H1 (cell line): Measurements from ENCODE around the gene MAGEB3. TPM values are rescaled to one million over a fixed set of nuclear protein-coding genes. Genes with fewer than 3 reads are reported as not detected.

Source experiments
- CTCF ChIA-PET: fragments of 300-600 bp; sonication (Branson Sonifier 250); formaldehyde crosslinking; loops from one replicate; lab custom pipeline; 2021; ENCODE audit not compliant: partially characterized antibody; lab: Charles Lee
- POLR2A ChIA-PET: fragments of 300-600 bp; sonication (Branson Sonifier 250); formaldehyde crosslinking; loops from one replicate; lab custom pipeline; 2021; ENCODE audit warnings: inconsistent platforms; ENCODE audit not compliant: partially characterized antibody; lab: Charles Lee
- DNase-seq, 2 experiments: peaks; one replicate each; pipeline versions ENCODE4 v3.0.0 to v3.0.0-alpha.2; 2010 to 2022; ENCODE audit warnings: low spot score in 2 of 2, low read depth in 1 of 2, mixed read lengths in 1 of 2
- FAIRE-seq: peaks from 2 replicates; lab custom pipeline; 2011; peaks lifted over from hg19 to GRCh38; lab: Jason Lieb, UNC
- H2AFZ ChIP-seq: 2 replicates; pipeline ENCODE4 v1.8.1; 2012; ENCODE audit warnings: low read length, inconsistent platforms
- H2AK5ac ChIP-seq: 2 replicates; pipeline ENCODE4 v1.6.1; 2013; ENCODE audit warnings: low read depth, low read length
- H2BK120ac ChIP-seq: replicated peaks from 2 replicates; pipeline ENCODE3; 2013; ENCODE audit warnings: low read depth, low read length, inconsistent platforms
- H2BK12ac ChIP-seq: 2 replicates; pipeline ENCODE4 v1.6.1; 2013; ENCODE audit warnings: low read depth, low read length
- H2BK15ac ChIP-seq: 2 replicates; pipeline ENCODE4 v1.6.1; 2013; ENCODE audit warnings: low read length
- H2BK20ac ChIP-seq: 2 replicates; pipeline ENCODE4 v1.6.1; 2013; ENCODE audit warnings: low read length
- H2BK5ac ChIP-seq: 2 replicates; pipeline ENCODE4 v1.6.1; 2013; ENCODE audit warnings: low read depth, low read length
- H3K14ac ChIP-seq: 2 replicates; pipeline ENCODE4 v1.6.1; 2013; ENCODE audit warnings: inconsistent platforms; ENCODE audit not compliant: insufficient read length
- H3K18ac ChIP-seq: 2 replicates; pipeline ENCODE4 v1.6.1; 2013; ENCODE audit warnings: low read length; ENCODE audit errors: extremely low read depth
- H3K23ac ChIP-seq: 2 replicates; pipeline ENCODE4 v1.6.1; 2013; ENCODE audit warnings: inconsistent platforms; ENCODE audit not compliant: insufficient read length
- H3K23me2 ChIP-seq: 2 replicates; pipeline ENCODE4 v1.6.1; 2013; ENCODE audit warnings: low read depth, low read length
- H3K27ac ChIP-seq: 2 replicates; pipeline ENCODE4 v1.6.1; 2011; ENCODE audit warnings: low read depth, low read length, inconsistent platforms
- H3K27me3 ChIP-seq, 4 experiments: replicated peaks in 1 of 4; 1 replicate in 1 of 4; 2 replicates in 3 of 4; pipeline versions ENCODE4 v1.6.1 to v1.8.1; 2011 to 2013; ENCODE audit warnings: low read length in 3 of 4, mild to moderate bottlenecking in 3 of 4, inconsistent platforms in 2 of 4, mixed read lengths in 2 of 4, moderate library complexity in 1 of 4; ENCODE audit not compliant: control insufficient read depth in 3 of 4, insufficient read depth in 3 of 4; ENCODE audit errors: extremely low read depth in 1 of 4
- H3K36me3 ChIP-seq, 4 experiments: 2 replicates each; pipeline versions ENCODE4 v1.6.1 to v1.8.1; 2011 to 2013; ENCODE audit warnings: mild to moderate bottlenecking in 4 of 4, low read length in 3 of 4, moderate library complexity in 2 of 4, control low read depth in 1 of 4, inconsistent platforms in 1 of 4; ENCODE audit not compliant: insufficient read depth in 4 of 4, control insufficient read depth in 2 of 4
- H3K4ac ChIP-seq: replicated peaks from 2 replicates; pipeline ENCODE3; 2013; ENCODE audit warnings: low read length, low read depth, mixed read lengths, inconsistent platforms; ENCODE audit not compliant: insufficient read length
- H3K4me1 ChIP-seq, 4 experiments: replicated peaks in 1 of 4; 1 replicate in 1 of 4; 2 replicates in 3 of 4; pipeline versions ENCODE4 v1.6.1 to v1.8.1; 2011 to 2013; ENCODE audit warnings: low read length in 3 of 4, inconsistent platforms in 2 of 4, mixed read lengths in 1 of 4; ENCODE audit not compliant: insufficient read depth in 4 of 4, control insufficient read depth in 3 of 4
- H3K4me2 ChIP-seq, 2 experiments: 2 replicates each; pipeline versions ENCODE4 v1.6.1 to v1.8.1; 2011 to 2013; ENCODE audit warnings: low read depth in 2 of 2, low read length in 2 of 2, control low read depth in 1 of 2, inconsistent platforms in 1 of 2, mild to moderate bottlenecking in 1 of 2; ENCODE audit not compliant: insufficient read depth in 1 of 2
- H3K4me3 ChIP-seq, 4 experiments: fragments of 200-600, 300-600 bp in 1 of 4; sonication (generic), shearing (Covaris generic), sonication (Bioruptor Twin) in 1 of 4; 2 replicates each; pipeline versions ENCODE4 v1.5.1 to v1.8.1; 2011 to 2016; ENCODE audit warnings: low read length in 4 of 4, low read depth in 3 of 4, control low read depth in 2 of 4, inconsistent platforms in 2 of 4, mild to moderate bottlenecking in 2 of 4, mixed read lengths in 1 of 4, moderate library complexity in 1 of 4; ENCODE audit not compliant: insufficient read depth in 2 of 4; ENCODE audit errors: extremely low read depth in 1 of 4
- H3K56ac ChIP-seq: replicated peaks from 2 replicates; pipeline ENCODE3; 2013; ENCODE audit warnings: low read depth, mild to moderate bottlenecking, mixed read lengths, low read length, inconsistent platforms; ENCODE audit not compliant: insufficient read length
- H3K79me1 ChIP-seq: 2 replicates; pipeline ENCODE4 v1.6.1; 2013; ENCODE audit warnings: low read depth, low read length, control low read depth
- H3K79me2 ChIP-seq, 2 experiments: 2 replicates each; pipeline versions ENCODE4 v1.6.1 to v1.8.1; 2012 to 2013; ENCODE audit warnings: low read length in 2 of 2, mild to moderate bottlenecking in 2 of 2, inconsistent platforms in 1 of 2; ENCODE audit not compliant: insufficient read depth in 2 of 2, control insufficient read depth in 1 of 2
- H3K9ac ChIP-seq, 4 experiments: replicated peaks in 1 of 4; 1 replicate in 1 of 4; 2 replicates in 3 of 4; pipeline versions ENCODE4 v1.6.1 to v1.8.1; 2011 to 2013; ENCODE audit warnings: low read depth in 3 of 4, low read length in 3 of 4, control low read depth in 2 of 4, mild to moderate bottlenecking in 2 of 4, moderate library complexity in 2 of 4, inconsistent platforms in 1 of 4; ENCODE audit errors: extremely low read depth in 1 of 4
- H3K9me3 ChIP-seq, 2 experiments: 2 replicates each; pipeline versions ENCODE4 v1.6.1 to v1.8.1; 2012 to 2013; ENCODE audit warnings: mild to moderate bottlenecking in 2 of 2, moderate library complexity in 2 of 2, control low read depth in 1 of 2, inconsistent platforms in 1 of 2, low read depth in 1 of 2, low read length in 1 of 2, mixed read lengths in 1 of 2; ENCODE audit not compliant: insufficient read depth in 2 of 2
- H4K20me1 ChIP-seq, 2 experiments: replicated peaks in 1 of 2; 2 replicates each; pipeline versions ENCODE3 to v1.8.1; 2011 to 2013; ENCODE audit warnings: inconsistent platforms in 2 of 2, low read length in 2 of 2, mild to moderate bottlenecking in 1 of 2; ENCODE audit not compliant: insufficient read depth in 2 of 2, control insufficient read depth in 1 of 2
- H4K5ac ChIP-seq: 2 replicates; pipeline ENCODE4 v1.6.1; 2013; ENCODE audit warnings: low read length, low read depth, mixed read lengths, inconsistent platforms; ENCODE audit not compliant: insufficient read length
- H4K8ac ChIP-seq: 2 replicates; pipeline ENCODE4 v1.8.0; 2013; ENCODE audit warnings: mild to moderate bottlenecking, moderate library complexity, low read length, inconsistent platforms; ENCODE audit not compliant: insufficient read depth; ENCODE audit errors: extremely low read depth
- H4K91ac ChIP-seq: replicated peaks from 2 replicates; pipeline ENCODE3; 2013; ENCODE audit warnings: low read length, mixed read lengths, inconsistent platforms; ENCODE audit not compliant: insufficient read length
- RNF2 ChIP-seq: fragments of 200-900, 300-1000 bp; sonication (generic); IDR thresholded peaks from 2 replicates; pipeline ENCODE4 v1.7.1; 2016; ENCODE audit warnings: borderline replicate concordance, low read depth, mild to moderate bottlenecking, antibody characterized with exemption, low read length; ENCODE audit not compliant: poor library complexity, severe bottlenecking; ENCODE audit errors: missing control alignments
- WGBS, 2 experiments: shearing (Covaris generic) in 1 of 2; methylation state at CpG; one replicate each; pipeline versions ENCODE4 v1.1.6 to v1.1.7; 2013 to 2015; ENCODE audit warnings: low lambda C conversion rate in 2 of 2, mixed read lengths in 2 of 2, inconsistent platforms in 1 of 2, low coverage in 1 of 2, missing lambda C conversion rate in 1 of 2; ENCODE audit not compliant: insufficient replicate concordance in 2 of 2, insufficient coverage in 1 of 2, insufficient read length in 1 of 2; ENCODE audit errors: extremely low coverage in 1 of 2, missing lambda C conversion rate in 1 of 2; 5-methylcytosine and 5-hydroxymethylcytosine counted together
- polyA plus RNA-seq, 7 experiments: library from polyadenylated mRNA; depleted of rRNA in 3 of 7; stranded (reverse) in 5 of 7; unstranded in 2 of 7; fragments of >200 nt in 5 of 7; fragments of 200-250 nt in 2 of 7; gene quantifications; 1 replicate in 5 of 7; 2 replicates in 1 of 7; 4 replicates in 1 of 7; pipeline versions ENCODE4 v1.2.1 to v1.2.3, GENCODE V29; 2011 to 2013; ENCODE audit warnings: missing spikeins in 2 of 7, mixed read lengths in 2 of 7
- total RNA-seq: library from RNA; stranded (reverse); fragmentation: NEBNext Ultra II Directional; extraction: Animal tissue kit (Norgen Biotek cat#: 25700); gene quantifications from 2 replicates; pipeline ENCODE4 v1.2.1, GENCODE V29; 2021

The MAGEB3 gene
- total and polyA plus RNA-seq, 2 of the 8 experiments (the other 6 are each of a cell fraction or from before 2014, with no cell fraction given) = not detected

DNA sequence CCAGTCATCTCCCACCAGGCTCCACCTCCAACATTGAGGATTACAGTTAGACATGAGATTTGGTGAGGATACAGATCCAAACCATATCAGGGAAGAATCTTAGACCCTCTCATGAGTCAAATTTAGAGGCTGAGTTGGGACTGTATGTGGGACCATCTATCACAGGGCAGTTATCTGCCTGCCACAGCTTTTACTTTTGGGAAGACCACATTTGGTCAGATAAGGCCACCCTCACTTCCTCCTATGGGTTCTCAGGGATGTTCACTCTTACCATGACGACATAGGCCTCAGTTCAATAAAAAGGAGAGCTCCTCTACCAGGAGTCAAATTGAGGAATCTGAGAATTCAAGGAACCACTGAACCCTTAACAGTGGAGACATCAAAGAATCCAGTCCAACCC, 13.0 kb upstream of the MAGEB3 start:
- Histone ChIP-seq H4K91ac (no peak overlapping the region), H2BK15ac (no peak overlapping the region), H3K23me2 (no peaks in the 10 kb centered on the region), H2AFZ (no peak overlapping the region), H3K79me2 (no peaks in the 10 kb centered on the region), H3K36me3 (no peaks in the 10 kb centered on the region), H2BK12ac (no peak overlapping the region), H3K18ac (no peak overlapping the region), H3K4me3 (no peak overlapping the region), H2AK5ac (no peak overlapping the region), H3K9me3 (no peaks in the 10 kb centered on the region; a peak in 1 of 4 replicates), H2BK5ac (no peak overlapping the region), H4K20me1 (no peaks in the 10 kb centered on the region), H4K5ac (no peak overlapping the region), H3K4ac (no peak overlapping the region), H3K4me2 (no peak overlapping the region), H3K9ac (no peak overlapping the region), H3K56ac (no peak overlapping the region), H2BK20ac (no peak overlapping the region), H3K27me3 (no peaks in the 10 kb centered on the region), H4K8ac (no peak overlapping the region), H3K27ac (no peak overlapping the region), H3K79me1 (no peaks in the 10 kb centered on the region), H2BK120ac (no peak overlapping the region), H3K14ac (no peak overlapping the region), H3K4me1 (peaks cover 0 to 9% (median 0%) of the 10 kb centered on the region in 4 experiments; a peak in 2 of 7 replicates), H3K23ac (no peak overlapping the region)
- ChIA-PET POLR2A (no interaction called here), CTCF (interaction anchor here (0.7 kb wide), 1 partner anchor 18 kb away, joined by 3 read pairs; no protein-coding TSS in a partner anchor)
- no peak for TF ChIP-seq RNF2
- no peak for FAIRE-seq
- DNase-seq = no peak
- WGBS, 2 experiments = no CpG with 5 or more reads among the region's 1 CpG
